Measurements from ENCODE around the gene MED13L.

The MED13L gene

GRCh38 chr12:116306968-116307367 lies 29.5 kb upstream of the MED13L start:
- Histone ChIP-seq H3K9me3 (no peaks in the 10 kb centered on the region), H3K36me3 (no peaks in the 10 kb centered on the region), H3K4me1 (no peaks in the 10 kb centered on the region), H3K4me3 (ENCODE audit: low read depth, low read length) (no peak overlapping the region), H3K27me3 (no peaks in the 10 kb centered on the region)
- TF ChIP-seq CTCF (IDR thresholded peaks at IDR 0.05; ENCODE audit: low read depth, low read length): no peak
- DNase-seq: no peak

GRCh38 chr12:116306506-116306905 lies 29.0 kb upstream of the MED13L start:
- Histone ChIP-seq H3K27me3 (no peaks in the 10 kb centered on the region), H3K9me3 (no peaks in the 10 kb centered on the region), H3K4me1 (no peaks in the 10 kb centered on the region), H3K4me3 (ENCODE audit: low read depth, low read length) (no peak overlapping the region), H3K36me3 (no peaks in the 10 kb centered on the region)
- no peak for TF ChIP-seq CTCF (IDR thresholded peaks at IDR 0.05; ENCODE audit: low read depth, low read length)
- no peak for DNase-seq

DNA sequence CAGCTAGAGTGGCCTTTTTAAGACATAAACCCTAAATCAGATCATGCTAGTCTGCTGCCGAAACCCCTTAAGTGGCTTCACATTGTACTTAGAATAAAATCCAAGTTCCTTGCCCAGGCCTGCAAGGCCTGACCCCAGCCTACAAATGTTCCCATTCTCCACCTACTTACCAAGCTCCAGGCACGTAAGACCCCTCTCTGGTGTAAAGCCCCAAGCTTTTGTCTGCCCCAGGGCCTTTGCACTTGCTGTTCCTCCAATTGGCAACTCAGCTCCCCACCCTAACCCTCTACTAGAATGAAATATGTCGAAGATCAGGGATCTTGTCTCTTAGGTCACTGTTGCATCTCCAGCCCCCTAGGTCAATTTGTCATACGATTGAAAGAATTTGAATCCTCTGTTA lies 27.1 kb upstream of the MED13L start:
- no peak overlapping the region for H3K4me3 ChIP-seq (ENCODE audit: low read depth, low read length)
- no peak for TF ChIP-seq CTCF (IDR thresholded peaks at IDR 0.05; ENCODE audit: low read depth, low read length)
- no peaks in the 10 kb centered on the region for H3K36me3 ChIP-seq
- H3K27me3 ChIP-seq: no peaks in the 10 kb centered on the region
- no peak for DNase-seq
- no peaks in the 10 kb centered on the region for H3K9me3 ChIP-seq
- no peaks in the 10 kb centered on the region for H3K4me1 ChIP-seq

DNA sequence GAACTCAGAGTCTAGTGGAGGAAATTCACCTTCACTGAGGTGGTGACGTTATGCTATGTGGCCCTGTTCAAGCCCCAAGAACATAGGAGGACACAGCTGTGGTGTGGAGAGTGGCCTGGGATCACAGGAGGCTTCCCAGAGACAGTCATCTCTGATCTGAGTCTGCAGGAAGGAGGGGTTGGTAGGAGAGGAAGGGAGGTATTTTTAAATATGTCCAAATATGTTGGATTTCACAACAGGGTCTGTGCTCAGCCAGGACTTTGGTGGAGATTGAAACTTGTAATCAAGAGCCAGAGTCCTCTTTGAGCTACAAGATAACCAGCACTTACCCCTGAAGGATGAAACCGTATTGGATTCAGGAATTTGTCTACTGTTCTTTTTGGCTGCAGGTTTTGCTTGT lies 26.4 kb upstream of the MED13L start:
- Histone ChIP-seq H3K4me1 (no peaks in the 10 kb centered on the region), H3K36me3 (no peaks in the 10 kb centered on the region), H3K9me3 (no peaks in the 10 kb centered on the region), H3K27me3 (no peaks in the 10 kb centered on the region), H3K4me3 (ENCODE audit: low read depth, low read length) (no peak overlapping the region)
- DNase-seq: no peak
- TF ChIP-seq CTCF (IDR thresholded peaks at IDR 0.05; ENCODE audit: low read depth, low read length): no peak

DNA sequence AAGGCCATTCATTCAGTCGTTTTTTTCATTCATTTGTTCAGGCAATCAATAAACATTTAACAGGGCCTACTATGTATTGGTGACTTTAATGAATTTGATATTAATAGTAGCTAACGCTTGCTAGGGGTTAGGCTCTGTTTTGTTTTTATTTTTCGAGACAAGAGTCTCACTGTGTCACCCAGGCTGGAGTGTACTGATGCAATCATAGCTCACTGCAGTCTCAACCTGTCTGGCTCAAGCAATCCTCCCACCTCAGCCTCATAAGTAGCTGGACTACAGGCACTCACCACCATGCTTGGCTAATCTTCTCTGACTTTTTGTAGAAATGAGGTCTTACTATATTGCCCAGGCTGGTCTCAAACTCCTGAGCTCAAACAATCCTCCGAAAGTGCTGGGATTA lies 25.6 kb upstream of the MED13L start:
- no peaks in the 10 kb centered on the region for H3K4me1 ChIP-seq
- H3K36me3 ChIP-seq: no peaks in the 10 kb centered on the region
- H3K4me3 ChIP-seq (ENCODE audit: low read depth, low read length): no peak overlapping the region
- TF ChIP-seq CTCF (IDR thresholded peaks at IDR 0.05; ENCODE audit: low read depth, low read length): no peak
- H3K27me3 ChIP-seq: no peaks in the 10 kb centered on the region
- no peak for DNase-seq
- H3K9me3 ChIP-seq: no peaks in the 10 kb centered on the region

GRCh38 chr12:116302166-116303058 lies 24.9 kb upstream of the MED13L start:
- no peak for TF ChIP-seq CTCF (IDR thresholded peaks at IDR 0.05; ENCODE audit: low read depth, low read length)
- DNase-seq: no peak
- no peaks in the 10 kb centered on the region for H3K9me3 ChIP-seq
- no peaks in the 10 kb centered on the region for H3K36me3 ChIP-seq
- H3K27me3 ChIP-seq: no peaks in the 10 kb centered on the region
- no peak overlapping the region for H3K4me3 ChIP-seq (ENCODE audit: low read depth, low read length)
- H3K4me1 ChIP-seq: no peaks in the 10 kb centered on the region

Measured in BE2C (cell line).